Liver (tissue), 9 donors: ENCODE data around the gene ELAVL1. TPM values are rescaled to one million over a fixed set of nuclear protein-coding genes. Genes with fewer than 3 reads are reported as not detected.

Source experiments
- DNase-seq: peaks from one replicate; pipeline ENCODE4 v3.0.0-alpha.2; 2017; ENCODE audit warnings: low spot score
- H3K27ac ChIP-seq, 2 donors: one replicate each; pipeline ENCODE4 v1.7.0; 2013; ENCODE audit warnings: inconsistent platforms in 2 of 2, low read length in 2 of 2, control low read depth in 1 of 2, low read depth in 1 of 2, mild to moderate bottlenecking in 1 of 2
- H3K27me3 ChIP-seq, 4 donors: one replicate each; pipeline versions ENCODE4 v1.6.1 to v1.7.0; 2013; ENCODE audit warnings: low read length in 3 of 4, inconsistent platforms in 1 of 4, mild to moderate bottlenecking in 1 of 4, moderate library complexity in 1 of 4; ENCODE audit not compliant: control insufficient read depth in 4 of 4, insufficient read depth in 4 of 4
- H3K36me3 ChIP-seq, 4 donors: one replicate each; pipeline versions ENCODE4 v1.6.1 to v1.7.0; 2013; ENCODE audit warnings: low read length in 3 of 4, mild to moderate bottlenecking in 3 of 4, low read depth in 1 of 4, moderate library complexity in 1 of 4; ENCODE audit not compliant: control insufficient read depth in 4 of 4, insufficient read depth in 3 of 4
- H3K4me1 ChIP-seq, 4 donors: one replicate each; pipeline versions ENCODE4 v1.6.1 to v1.7.0; 2013; ENCODE audit warnings: low read length in 3 of 4, mild to moderate bottlenecking in 3 of 4, moderate library complexity in 1 of 4; ENCODE audit not compliant: control insufficient read depth in 4 of 4, insufficient read depth in 4 of 4
- H3K4me3 ChIP-seq, 3 donors: one replicate each; pipeline versions ENCODE4 v1.6.1 to v1.7.0; 2013; ENCODE audit warnings: low read length in 3 of 3, control low read depth in 1 of 3, low read depth in 1 of 3, mild to moderate bottlenecking in 1 of 3
- H3K9ac ChIP-seq, 2 donors: one replicate each; pipeline ENCODE4 v1.7.0; 2013; ENCODE audit warnings: low read length in 2 of 2, mild to moderate bottlenecking in 2 of 2, moderate library complexity in 2 of 2, control low read depth in 1 of 2, low read depth in 1 of 2
- H3K9me3 ChIP-seq, 4 donors: one replicate each; pipeline versions ENCODE4 v1.6.1 to v1.7.0; 2013; ENCODE audit warnings: low read length in 3 of 4; ENCODE audit not compliant: control insufficient read depth in 4 of 4
- ATF3 ChIP-seq: IDR thresholded peaks from 2 replicates; pipeline ENCODE4 v1.6.1; 2016; ENCODE audit warnings: antibody characterized with exemption
- EGR1 ChIP-seq, 2 donors: IDR thresholded peaks; 2 replicates each; pipeline ENCODE4 v1.6.1; 2016 to 2018; ENCODE audit warnings: antibody characterized with exemption in 2 of 2, low read depth in 2 of 2
- FOXA1 ChIP-seq: IDR thresholded peaks from 2 replicates; pipeline ENCODE4 v1.6.1; 2016; ENCODE audit warnings: antibody characterized with exemption
- FOXA2 ChIP-seq: IDR thresholded peaks from 2 replicates; pipeline ENCODE4 v1.6.1; 2016; ENCODE audit warnings: antibody characterized with exemption
- GABPA ChIP-seq, 2 donors: IDR thresholded peaks in 1 of 2; conservative IDR thresholded peaks in 1 of 2; 2 replicates each; pipeline ENCODE4 v1.6.1; 2016; ENCODE audit warnings: antibody characterized with exemption in 2 of 2, mild to moderate bottlenecking in 1 of 2, moderate library complexity in 1 of 2
- HNF4G ChIP-seq: IDR thresholded peaks from 2 replicates; pipeline ENCODE4 v1.6.1; 2016; ENCODE audit warnings: antibody characterized with exemption
- MAX ChIP-seq: IDR thresholded peaks from 2 replicates; pipeline ENCODE4 v1.6.1; 2016; ENCODE audit warnings: antibody characterized with exemption
- NR2F2 ChIP-seq: IDR thresholded peaks from 2 replicates; pipeline ENCODE4 v1.6.1; 2016; ENCODE audit warnings: antibody characterized with exemption
- RAD21 ChIP-seq, 2 donors: IDR thresholded peaks; 2 replicates each; pipeline ENCODE4 v1.6.1; 2016; ENCODE audit warnings: antibody characterized with exemption in 2 of 2, mild to moderate bottlenecking in 2 of 2
- REST ChIP-seq: IDR thresholded peaks from 2 replicates; pipeline ENCODE4 v1.6.1; 2016; ENCODE audit warnings: antibody characterized with exemption, mild to moderate bottlenecking
- RXRA ChIP-seq, 2 donors: IDR thresholded peaks; 2 replicates each; pipeline ENCODE4 v1.6.1; 2017 to 2018; ENCODE audit warnings: antibody characterized with exemption in 2 of 2, mild to moderate bottlenecking in 1 of 2
- SP1 ChIP-seq: IDR thresholded peaks from 2 replicates; pipeline ENCODE4 v1.6.1; 2018; ENCODE audit warnings: antibody characterized with exemption, mild to moderate bottlenecking
- TAF1 ChIP-seq: conservative IDR thresholded peaks from 2 replicates; pipeline ENCODE4 v1.6.1; 2016; ENCODE audit warnings: antibody characterized with exemption, mild to moderate bottlenecking
- YY1 ChIP-seq: IDR thresholded peaks from 2 replicates; pipeline ENCODE4 v1.6.1; 2016; ENCODE audit warnings: antibody characterized with exemption, mild to moderate bottlenecking
- ZBTB33 ChIP-seq: IDR thresholded peaks from 2 replicates; pipeline ENCODE4 v1.6.1; 2016; ENCODE audit warnings: antibody characterized with exemption
- WGBS: extraction: QIAGEN DNeasy Blood & Tissue Kit; methylation state at CpG from one replicate; pipeline ENCODE4 v1.1.7; 2013; 5-methylcytosine and 5-hydroxymethylcytosine counted together
- polyA plus RNA-seq, 2 donors: library from polyadenylated mRNA; stranded (reverse) in 1 of 2; unstranded in 1 of 2; fragments of 200-250 nt in 1 of 2; fragments of >200 nt in 1 of 2; fragmentation: Nextera tagmentation in 1 of 2; extraction: Ambion mirVana in 1 of 2; gene quantifications; one replicate each; pipeline versions ENCODE4 v1.2.1 to v1.2.3, GENCODE V29; 2013 to 2015
- total RNA-seq, 2 donors: library from RNA; depleted of rRNA; stranded (reverse); fragments of >200 nt; gene quantifications; one replicate each; pipeline ENCODE4 v1.2.3, GENCODE V29; 2014
- donor health status: healthy.
- donor health status: healthy.
- donor health status: healthy.
- donor health status: healthy.
- donor health status: healthy.

Gene ELAVL1
- total and polyA plus RNA-seq, 4 donors: 14.4 to 33.7 (median 19.1) TPM

- no peak overlapping the region for H3K4me3 ChIP-seq
- 97% methylated on average over 4 of the region's 4 CpGs for WGBS
- H3K27ac ChIP-seq: no peak overlapping the region
- H3K36me3 ChIP-seq: no peaks in the 10 kb centered on the region
- no peaks in the 10 kb centered on the region for H3K27me3 ChIP-seq
- TF ChIP-seq FOXA1 (no peak), MAX (no peak), REST (no peak), RXRA (IDR thresholded peaks at IDR 0.05) (no peak), TAF1 (no peak), HNF4G (no peak), FOXA2 (no peak)
- H3K9ac ChIP-seq: no peak overlapping the region
- H3K4me1 ChIP-seq: peaks cover 16 to 67% (median 55%) of the 10 kb centered on the region in 4 donors
- DNase-seq: no peak
- no peaks in the 10 kb centered on the region for H3K9me3 ChIP-seq
Measured at GRCh38 chr19:7999376-7999775, 6.1 kb downstream of the ELAVL1 start.

- no peaks in the 10 kb centered on the region for H3K9me3 ChIP-seq
- no peak for DNase-seq
- TF ChIP-seq HNF4G: no peak
- no peaks in the 10 kb centered on the region for H3K27me3 ChIP-seq
- 85% methylated on average over 12 of the region's 12 CpGs for WGBS
- no peak overlapping the region for H3K9ac ChIP-seq
- H3K4me3 ChIP-seq: no peak overlapping the region
- H3K27ac ChIP-seq: no peak overlapping the region
- peaks cover 23 to 73% (median 60%) of the 10 kb centered on the region in 4 donors for H3K4me1 ChIP-seq
- no peaks in the 10 kb centered on the region for H3K36me3 ChIP-seq
Measured at GRCh38 chr19:7997809-7998480, 7.5 kb downstream of the ELAVL1 start.

GRCh38 chr19:7996883-7997282 lies 8.6 kb downstream of the ELAVL1 start:
- Histone ChIP-seq H3K4me1 (peaks cover 23 to 71% (median 59%) of the 10 kb centered on the region in 4 donors), H3K9ac (no peak overlapping the region), H3K36me3 (no peaks in the 10 kb centered on the region), H3K4me3 (no peak overlapping the region), H3K9me3 (no peaks in the 10 kb centered on the region), H3K27me3 (no peaks in the 10 kb centered on the region), H3K27ac (no peak overlapping the region)
- no peak for DNase-seq
- 98% methylated on average over 3 of the region's 3 CpGs for WGBS
- no peak for TF ChIP-seq RXRA (IDR thresholded peaks at IDR 0.05)
- TF ChIP-seq NR2F2: no peak
- TF ChIP-seq YY1: no peak
- TF ChIP-seq SP1: no peak
- TF ChIP-seq RAD21 (IDR thresholded peaks at IDR 0.05): no peak
- no peak for TF ChIP-seq EGR1 (IDR thresholded peaks at IDR 0.05; ENCODE audit: low read depth in 2 of 2)
- no peak for TF ChIP-seq TAF1
- TF ChIP-seq GABPA (IDR thresholded peaks at IDR 0.05 in 1 of 2, conservative IDR thresholded peaks at IDR 0.05 in 1 of 2): no peak
- TF ChIP-seq ATF3: no peak
- TF ChIP-seq MAX: no peak
- TF ChIP-seq REST: no peak
- TF ChIP-seq HNF4G: no peak
- TF ChIP-seq ZBTB33: no peak
